Gastroesophageal sphincter (tissue), 3 donors: Measurements from ENCODE around the gene SPRN.

Experiments
- CTCF ChIP-seq, 4 experiments: fragments of 200-600 bp in 2 of 4; fragments of 450-650 bp in 2 of 4; sonication (generic) in 1 of 4; IDR thresholded peaks; one replicate each; pipeline ENCODE4 v1.5.1; 2017 to 2019; ENCODE audit warnings: antibody characterized with exemption in 4 of 4, mild to moderate bottlenecking in 2 of 4, moderate library complexity in 2 of 4
- EP300 ChIP-seq: sonication (generic); formaldehyde crosslinking; IDR thresholded peaks from one replicate; pipeline ENCODE4 v1.6.1; 2017; ENCODE audit warnings: antibody characterized with exemption, mild to moderate bottlenecking
- POLR2A ChIP-seq, 2 donors: fragments of 450-650 bp; IDR thresholded peaks; one replicate each; pipeline ENCODE4 v1.6.1; 2017; ENCODE audit warnings: antibody characterized with exemption in 2 of 2, mild to moderate bottlenecking in 2 of 2, moderate library complexity in 1 of 2
- POLR2AphosphoS5 ChIP-seq: sonication (generic); formaldehyde crosslinking; IDR thresholded peaks from one replicate; pipeline ENCODE4 v1.6.1; 2017; ENCODE audit warnings: antibody characterized with exemption

GRCh38 chr10:133454204-133454893, 29.9 kb upstream of the SPRN start:
- TF ChIP-seq POLR2AphosphoS5 (no peak), POLR2A (IDR thresholded peaks at IDR 0.05) (no peak), CTCF (IDR thresholded peaks at IDR 0.05) (no peak), EP300 (no peak)
